NB4 (cell line): ENCODE data around the gene YES1.
"Not testable (repeated sequence)": the region's sequence is repeated elsewhere in the genome, so short reads cannot be mapped to it uniquely, and the experiment has no call there.

ENCODE experiments used
- DNase-seq: peaks from one replicate; pipeline ENCODE4 v3.0.0; 2010; ENCODE audit warnings: low read depth
- H3K4me3 ChIP-seq: one replicate; pipeline ENCODE4 v1.5.1; 2011; ENCODE audit warnings: mild to moderate bottlenecking, low read depth, low read length, moderate library complexity
- CTCF ChIP-seq: IDR thresholded peaks from one replicate; pipeline ENCODE4 v1.5.1; 2012; ENCODE audit warnings: low read depth, low read length
- MYC ChIP-seq: IDR thresholded peaks from 2 replicates; pipeline ENCODE4 v1.6.1; 2011; ENCODE audit warnings: low read depth, low read length
- POLR2A ChIP-seq: IDR thresholded peaks from 2 replicates; pipeline ENCODE4 v1.6.1; 2011; ENCODE audit warnings: mild to moderate bottlenecking; ENCODE audit not compliant: insufficient read length; ENCODE audit errors: extremely low read depth
- TF ChIP-seq, protein P1 (sequence below): IDR thresholded peaks from 2 replicates; pipeline ENCODE4 v1.6.1; 2011; ENCODE audit warnings: low read depth, low read length

Gene YES1

GRCh38 chr18:812376-813171, 532 bp upstream of the YES1 start:
- TF ChIP-seq, protein P1, sequence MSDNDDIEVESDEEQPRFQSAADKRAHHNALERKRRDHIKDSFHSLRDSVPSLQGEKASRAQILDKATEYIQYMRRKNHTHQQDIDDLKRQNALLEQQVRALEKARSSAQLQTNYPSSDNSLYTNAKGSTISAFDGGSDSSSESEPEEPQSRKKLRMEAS, result peak; percentile 78
- no peak for TF ChIP-seq CTCF
- TF ChIP-seq MYC, result peak; percentile 72
- peak; percentile 32 for TF ChIP-seq POLR2A
- peak overlapping the region; percentile 72 for H3K4me3 ChIP-seq
- DNase-seq, result peak; percentile 95

GRCh38 chr18:811182-811891, 705 bp downstream of the YES1 start:
- H3K4me3 ChIP-seq, result peak overlapping the region; percentile 95
- no peak for DNase-seq
- no peak for TF ChIP-seq CTCF
- no peak for TF ChIP-seq POLR2A

- peak overlapping the region; percentile 95 for H3K4me3 ChIP-seq
- TF ChIP-seq CTCF (no peak), MYC (no peak), POLR2A (no peak)
- TF ChIP-seq, protein P1, result no peak
- no peak for DNase-seq
Observed at GRCh38 chr18:809985-810642, 1.9 kb downstream of the YES1 start.

DNA sequence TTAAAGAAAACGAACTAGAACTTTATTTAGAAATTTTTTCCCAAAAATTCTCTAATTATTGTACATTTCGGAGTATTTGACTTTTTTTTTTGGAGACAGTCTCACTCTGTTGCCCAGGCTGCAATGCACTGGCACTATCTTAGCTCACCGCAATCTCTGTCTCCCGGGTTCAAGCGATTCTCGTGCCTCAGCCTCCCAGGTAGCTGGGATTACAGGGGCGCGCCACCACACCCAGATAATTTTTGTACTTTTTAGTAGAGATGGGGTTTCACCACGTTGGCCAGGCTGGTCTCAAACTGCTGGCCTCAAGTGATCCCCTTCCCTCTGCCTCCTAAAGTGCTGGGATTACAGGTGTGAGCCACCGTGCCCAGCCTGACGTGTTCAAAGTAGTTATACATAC, 2.8 kb downstream of the YES1 start:
- H3K4me3 ChIP-seq, result peak overlapping the region; percentile 95
- not testable (repeated sequence) for DNase-seq

- DNase-seq, result no peak
- H3K4me3 ChIP-seq, result no peak overlapping the region
- TF ChIP-seq MYC (no peak), POLR2A (no peak), CTCF (no peak)
- TF ChIP-seq, protein P1, result no peak
Observed at GRCh38 chr18:808502-808901, 3.5 kb downstream of the YES1 start.

GRCh38 chr18:808086-808485, 4.0 kb downstream of the YES1 start:
- H3K4me3 ChIP-seq, result no peak overlapping the region
- TF ChIP-seq MYC (no peak), POLR2A (no peak), CTCF (no peak)
- TF ChIP-seq, protein P1, result no peak
- no peak for DNase-seq
